GM19351 (cell line): ENCODE measurements around the gene PPP3R2.

ENCODE experiments used
- ATAC-seq: cut with Tn5 transposase; IDR thresholded peaks from one replicate; pipeline ENCODE4 v1.9.1; 2021; ENCODE audit warnings: mild to moderate bottlenecking, moderate library complexity; ENCODE audit not compliant: unreplicated experiment

Gene PPP3R2

GRCh38 chr9:101594796-101595195 lies at the start of gene PPP3R2:
TSS of gene PPP3R2 (minus strand) at chr9:101594969. CDS start at chr9:101594921, 48 bp downstream.
- ATAC-seq = no peak

GRCh38 chr9:101639785-101640665 lies 45.3 kb upstream of the PPP3R2 start:
- no peak for ATAC-seq

- ATAC-seq = no peak
Measured at GRCh38 chr9:101639311-101639710, 44.5 kb upstream of the PPP3R2 start.

- ATAC-seq = no peak
Measured at GRCh38 chr9:101636247-101636646, 41.5 kb upstream of the PPP3R2 start.

GRCh38 chr9:101635473-101635872 lies 40.7 kb upstream of the PPP3R2 start:
- ATAC-seq = no peak

GRCh38 chr9:101634741-101635409 lies 40.1 kb upstream of the PPP3R2 start:
- no peak for ATAC-seq

- ATAC-seq = no peak
Measured at GRCh38 chr9:101632611-101633010, 37.8 kb upstream of the PPP3R2 start.

- ATAC-seq = no peak
Measured at GRCh38 chr9:101631892-101632291, 37.1 kb upstream of the PPP3R2 start.

GRCh38 chr9:101629636-101630035 lies 34.9 kb upstream of the PPP3R2 start:
- ATAC-seq = no peak

- ATAC-seq = no peak
Measured at GRCh38 chr9:101628173-101628572, 33.4 kb upstream of the PPP3R2 start.

- ATAC-seq = no peak
Measured at GRCh38 chr9:101626295-101626694, 31.5 kb upstream of the PPP3R2 start.

- ATAC-seq = no peak
Measured at GRCh38 chr9:101625876-101626275, 31.1 kb upstream of the PPP3R2 start.

- ATAC-seq = no peak
Measured at GRCh38 chr9:101620452-101620851, 25.7 kb upstream of the PPP3R2 start.

GRCh38 chr9:101618698-101619097 lies 23.9 kb upstream of the PPP3R2 start:
- ATAC-seq = peak; percentile 72

- ATAC-seq = no peak
Measured at GRCh38 chr9:101605547-101605946, 10.8 kb upstream of the PPP3R2 start.

GRCh38 chr9:101604296-101604695 lies 9.5 kb upstream of the PPP3R2 start:
- ATAC-seq = no peak

- ATAC-seq = peak; percentile 75
Measured at GRCh38 chr9:101601904-101602765, 7.4 kb upstream of the PPP3R2 start.

- ATAC-seq = no peak
Measured at GRCh38 chr9:101593345-101593744, 1.4 kb downstream of the PPP3R2 start.

GRCh38 chr9:101592788-101593187 lies 2.0 kb downstream of the PPP3R2 start:
- ATAC-seq = no peak

- no peak for ATAC-seq
Measured at GRCh38 chr9:101591787-101592446, 2.9 kb downstream of the PPP3R2 start.

GRCh38 chr9:101590901-101591300 lies 3.9 kb downstream of the PPP3R2 start:
- ATAC-seq = no peak
